IPS-18a (cell line): ENCODE measurements around the gene SLC6A3.

Experiments used
- H3K27ac ChIP-seq: one replicate; pipeline ENCODE4 v1.5.1; 2013; ENCODE audit warnings: low read length
- H3K27me3 ChIP-seq: one replicate; pipeline ENCODE4 v1.6.1; 2013; ENCODE audit warnings: mild to moderate bottlenecking, low read length; ENCODE audit not compliant: control insufficient read depth, insufficient read depth
- H3K36me3 ChIP-seq: one replicate; pipeline ENCODE4 v1.6.1; 2013; ENCODE audit warnings: low read depth, low read length; ENCODE audit not compliant: control insufficient read depth
- H3K4me1 ChIP-seq: one replicate; pipeline ENCODE4 v1.6.1; 2013; ENCODE audit warnings: low read depth, low read length; ENCODE audit not compliant: control insufficient read depth
- H3K4me3 ChIP-seq: one replicate; pipeline ENCODE4 v1.5.1; 2013; ENCODE audit warnings: low read length
- H3K9ac ChIP-seq: one replicate; pipeline ENCODE4 v1.6.1; 2013; ENCODE audit warnings: mild to moderate bottlenecking, low read length, moderate library complexity
- H3K9me3 ChIP-seq: one replicate; pipeline ENCODE4 v1.6.1; 2013; ENCODE audit warnings: low read depth, low read length; ENCODE audit not compliant: control insufficient read depth

Gene SLC6A3

GRCh38 chr5:1483856-1484729 lies 38.9 kb upstream of the SLC6A3 start:
- Histone ChIP-seq H3K27ac (no peak overlapping the region), H3K4me3 (no peak overlapping the region), H3K9me3 (no peaks in the 10 kb centered on the region), H3K9ac (no peak overlapping the region), H3K4me1 (no peaks in the 10 kb centered on the region), H3K27me3 (no peaks in the 10 kb centered on the region), H3K36me3 (peaks cover 51% of the 10 kb centered on the region)

GRCh38 chr5:1483064-1483463 lies 37.8 kb upstream of the SLC6A3 start:
- no peaks in the 10 kb centered on the region for H3K4me1 ChIP-seq

GRCh38 chr5:1481959-1482331 lies 36.7 kb upstream of the SLC6A3 start:
- peaks cover 45% of the 10 kb centered on the region for H3K36me3 ChIP-seq

More at GRCh38 chr5:1483064-1483463, 37.8 kb upstream of the SLC6A3 start:
- H3K9ac ChIP-seq: no peak overlapping the region
- H3K9me3 ChIP-seq: no peaks in the 10 kb centered on the region
- H3K27ac ChIP-seq: no peak overlapping the region
- no peaks in the 10 kb centered on the region for H3K27me3 ChIP-seq
- H3K4me3 ChIP-seq: no peak overlapping the region
- H3K36me3 ChIP-seq: peaks cover 50% of the 10 kb centered on the region

GRCh38 chr5:1481266-1481958 lies 36.2 kb upstream of the SLC6A3 start:
- H3K4me3 ChIP-seq: no peak overlapping the region
- no peaks in the 10 kb centered on the region for H3K4me1 ChIP-seq
- H3K36me3 ChIP-seq: peaks cover 45% of the 10 kb centered on the region
- no peaks in the 10 kb centered on the region for H3K9me3 ChIP-seq
- H3K27me3 ChIP-seq: no peaks in the 10 kb centered on the region
- no peak overlapping the region for H3K9ac ChIP-seq
- no peak overlapping the region for H3K27ac ChIP-seq

More at GRCh38 chr5:1481959-1482331, 36.7 kb upstream of the SLC6A3 start:
- no peak overlapping the region for H3K9ac ChIP-seq
- no peaks in the 10 kb centered on the region for H3K27me3 ChIP-seq
- H3K4me1 ChIP-seq: no peaks in the 10 kb centered on the region
- no peak overlapping the region for H3K4me3 ChIP-seq
- no peak overlapping the region for H3K27ac ChIP-seq
- no peaks in the 10 kb centered on the region for H3K9me3 ChIP-seq

- Histone ChIP-seq H3K9ac (no peak overlapping the region), H3K4me1 (no peaks in the 10 kb centered on the region), H3K36me3 (peaks cover 43% of the 10 kb centered on the region), H3K9me3 (no peaks in the 10 kb centered on the region), H3K4me3 (no peak overlapping the region), H3K27ac (no peak overlapping the region), H3K27me3 (no peaks in the 10 kb centered on the region)
These were observed 35.6 kb upstream of the SLC6A3 start for GRCh38 chr5:1480806-1481205.

- H3K27me3 ChIP-seq: no peaks in the 10 kb centered on the region
- no peak overlapping the region for H3K4me3 ChIP-seq
- peaks cover 40% of the 10 kb centered on the region for H3K36me3 ChIP-seq
- no peaks in the 10 kb centered on the region for H3K9me3 ChIP-seq
- H3K4me1 ChIP-seq: no peaks in the 10 kb centered on the region
- no peak overlapping the region for H3K9ac ChIP-seq
- no peak overlapping the region for H3K27ac ChIP-seq
These were observed 35.0 kb upstream of the SLC6A3 start for GRCh38 chr5:1480217-1480616.

GRCh38 chr5:1479581-1480188 lies 34.4 kb upstream of the SLC6A3 start:
- H3K27me3 ChIP-seq: no peaks in the 10 kb centered on the region
- H3K4me3 ChIP-seq: no peak overlapping the region
- H3K9ac ChIP-seq: no peak overlapping the region
- no peak overlapping the region for H3K27ac ChIP-seq
- no peaks in the 10 kb centered on the region for H3K4me1 ChIP-seq
- no peaks in the 10 kb centered on the region for H3K9me3 ChIP-seq
- H3K36me3 ChIP-seq: peaks cover 40% of the 10 kb centered on the region

- H3K4me1 ChIP-seq: no peaks in the 10 kb centered on the region
- H3K27ac ChIP-seq: no peak overlapping the region
- no peak overlapping the region for H3K4me3 ChIP-seq
- H3K9me3 ChIP-seq: no peaks in the 10 kb centered on the region
- H3K9ac ChIP-seq: no peak overlapping the region
- no peaks in the 10 kb centered on the region for H3K27me3 ChIP-seq
- peaks cover 47% of the 10 kb centered on the region for H3K36me3 ChIP-seq
These were observed 33.8 kb upstream of the SLC6A3 start for GRCh38 chr5:1479066-1479465.

- Histone ChIP-seq H3K4me1 (no peaks in the 10 kb centered on the region), H3K36me3 (peaks cover 53% of the 10 kb centered on the region), H3K9ac (no peak overlapping the region), H3K4me3 (no peak overlapping the region), H3K9me3 (no peaks in the 10 kb centered on the region), H3K27me3 (no peaks in the 10 kb centered on the region), H3K27ac (no peak overlapping the region)
These were observed 33.2 kb upstream of the SLC6A3 start for GRCh38 chr5:1478271-1479035.

GRCh38 chr5:1477341-1477740 lies 32.1 kb upstream of the SLC6A3 start:
- peaks cover 63% of the 10 kb centered on the region for H3K36me3 ChIP-seq
- H3K9me3 ChIP-seq: no peaks in the 10 kb centered on the region
- H3K27me3 ChIP-seq: no peaks in the 10 kb centered on the region
- H3K9ac ChIP-seq: no peak overlapping the region
- no peak overlapping the region for H3K4me3 ChIP-seq
- H3K27ac ChIP-seq: no peak overlapping the region
- no peaks in the 10 kb centered on the region for H3K4me1 ChIP-seq

- Histone ChIP-seq H3K4me1 (no peaks in the 10 kb centered on the region), H3K27me3 (no peaks in the 10 kb centered on the region), H3K4me3 (no peak overlapping the region), H3K9me3 (no peaks in the 10 kb centered on the region), H3K9ac (no peak overlapping the region), H3K36me3 (peaks cover 66% of the 10 kb centered on the region), H3K27ac (no peak overlapping the region)
These were observed 31.7 kb upstream of the SLC6A3 start for GRCh38 chr5:1476967-1477310.
